Hepatic stellate cell (primary cell): ENCODE results near the gene NDUFC2.
A peak's percentile ranks its signal among the peaks of the same experiment; 100 is the strongest.
"Not testable (repeated sequence)": the region's sequence is repeated elsewhere in the genome, so short reads cannot be mapped to it uniquely, and the experiment has no call there.

ENCODE experiments used
- DNase-seq: peaks from one replicate; pipeline ENCODE4 v3.0.0; 2011; ENCODE audit warnings: low spot score

NDUFC2 gene

GRCh38 chr11:78079232-78080083 lies at the start of gene NDUFC2:
NDUFC2 (minus strand) TSS chr11:78079862; CDS start chr11:78079744, 118 bp downstream.
- DNase-seq, result peak; percentile 77

DNA sequence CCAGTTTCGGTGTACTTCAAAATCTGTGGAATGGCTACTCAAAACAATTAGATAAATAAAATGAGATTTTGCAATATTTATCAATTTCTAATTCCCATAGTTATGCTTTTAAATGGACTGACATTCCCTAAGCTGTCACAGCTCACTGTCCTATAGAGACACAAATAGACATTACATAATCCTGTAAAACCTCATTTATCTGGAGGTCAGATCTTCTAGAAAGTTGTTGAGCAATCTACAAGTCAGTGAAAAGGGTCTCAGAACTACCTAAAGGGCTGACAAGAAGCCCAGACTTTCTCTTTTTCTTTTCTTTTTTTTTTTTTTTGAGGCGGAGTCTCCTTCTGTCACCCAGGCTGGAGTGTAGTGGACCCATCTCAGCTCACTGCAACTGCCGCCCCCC lies 47.7 kb upstream of the NDUFC2 start:
- DNase-seq, result no peak

- no peak for DNase-seq
Measured at GRCh38 chr11:78112582-78113275, 33.1 kb upstream of the NDUFC2 start.

GRCh38 chr11:78111298-78111697 lies 31.6 kb upstream of the NDUFC2 start:
- no peak for DNase-seq

- no peak for DNase-seq
Measured at GRCh38 chr11:78110830-78111229, 31.2 kb upstream of the NDUFC2 start.

GRCh38 chr11:78110351-78110750 lies 30.7 kb upstream of the NDUFC2 start:
- no peak for DNase-seq

DNA sequence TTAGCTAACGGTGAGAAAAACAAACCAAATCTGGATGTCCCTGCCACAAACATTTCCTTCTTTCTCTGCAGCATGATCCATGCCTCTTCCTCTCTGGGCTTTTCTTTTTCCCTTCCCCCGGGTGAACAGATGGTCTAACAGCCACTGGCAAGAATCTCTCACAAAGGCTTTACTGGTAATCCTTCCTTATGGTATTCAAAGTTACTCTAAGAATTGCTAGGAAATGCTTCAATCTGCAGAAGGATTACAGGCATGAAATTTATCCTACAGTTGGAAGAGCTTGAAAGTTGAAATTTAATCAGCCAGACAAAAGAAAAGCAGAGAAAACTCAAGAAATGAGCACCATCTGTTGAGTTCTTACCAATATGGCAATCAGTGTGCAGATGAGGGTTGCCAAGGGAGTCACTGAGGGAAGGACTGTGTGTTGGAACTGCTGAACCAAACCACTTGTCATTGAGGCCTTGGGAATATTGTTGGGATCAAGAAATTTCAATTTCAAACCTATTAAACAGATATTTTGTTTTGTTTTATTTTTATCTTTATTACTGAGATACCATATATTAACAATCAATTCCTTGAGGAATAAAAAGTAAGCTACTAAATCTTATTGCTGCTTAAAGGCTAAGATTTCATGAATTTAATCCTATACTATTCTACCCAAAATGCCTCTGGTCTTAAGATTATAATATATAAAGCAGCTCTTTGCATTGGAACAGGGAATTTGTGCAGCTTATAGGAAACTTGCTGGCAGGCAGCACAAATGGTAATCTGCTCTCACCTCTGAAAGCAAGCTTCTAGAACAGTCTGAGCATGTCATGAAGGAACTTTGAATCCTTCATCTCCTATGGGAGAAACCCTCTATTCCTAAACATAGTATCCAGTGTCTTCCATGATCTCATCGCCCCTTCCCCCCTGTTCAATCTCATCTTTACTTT lies 29.7 kb upstream of the NDUFC2 start:
- DNase-seq, result no peak

GRCh38 chr11:78100676-78101472 lies 21.2 kb upstream of the NDUFC2 start:
- no peak for DNase-seq

DNA sequence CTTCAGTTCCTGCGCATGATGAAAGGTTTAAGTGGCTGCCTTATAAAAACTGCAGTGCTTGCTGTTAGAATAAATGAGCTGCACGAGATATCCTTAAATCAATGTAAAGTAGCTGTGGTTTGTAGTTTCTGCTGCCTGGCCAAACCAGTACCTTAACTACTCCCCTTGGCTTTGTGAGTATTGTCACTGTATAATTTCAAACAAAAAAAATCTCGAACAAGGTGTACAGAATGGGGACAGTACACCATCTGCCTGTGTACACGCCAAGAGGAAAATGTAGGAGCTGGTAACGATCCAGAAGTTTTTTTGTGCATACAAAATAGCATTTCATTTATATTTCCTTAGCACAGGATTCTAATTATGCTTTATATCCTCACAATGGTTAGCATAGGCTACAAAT lies 20.6 kb upstream of the NDUFC2 start:
- DNase-seq, result no peak

DNA sequence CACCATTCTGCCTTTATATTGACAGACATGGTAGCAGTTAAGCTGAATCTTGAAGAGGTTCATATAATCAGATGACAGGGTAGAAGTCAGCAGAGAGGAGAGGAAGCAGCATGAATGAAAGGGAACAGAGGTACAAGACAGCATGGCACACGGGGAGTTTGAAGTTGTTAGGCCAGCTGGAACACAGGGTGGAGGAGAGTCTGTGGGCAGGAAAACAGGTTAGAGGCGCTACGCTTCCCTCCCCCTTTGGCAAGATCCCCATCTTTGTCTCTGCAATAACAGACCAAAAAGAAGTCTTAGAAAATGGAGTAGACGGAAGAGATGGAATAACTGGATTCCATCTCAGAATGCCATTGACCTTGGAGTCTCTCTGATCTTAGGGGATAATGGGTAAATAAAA lies 20.0 kb upstream of the NDUFC2 start:
- no peak for DNase-seq

GRCh38 chr11:78097666-78098385 lies 18.2 kb upstream of the NDUFC2 start:
- no peak for DNase-seq

- DNase-seq, result no peak
Measured at GRCh38 chr11:78094250-78094649, 14.6 kb upstream of the NDUFC2 start.

DNA sequence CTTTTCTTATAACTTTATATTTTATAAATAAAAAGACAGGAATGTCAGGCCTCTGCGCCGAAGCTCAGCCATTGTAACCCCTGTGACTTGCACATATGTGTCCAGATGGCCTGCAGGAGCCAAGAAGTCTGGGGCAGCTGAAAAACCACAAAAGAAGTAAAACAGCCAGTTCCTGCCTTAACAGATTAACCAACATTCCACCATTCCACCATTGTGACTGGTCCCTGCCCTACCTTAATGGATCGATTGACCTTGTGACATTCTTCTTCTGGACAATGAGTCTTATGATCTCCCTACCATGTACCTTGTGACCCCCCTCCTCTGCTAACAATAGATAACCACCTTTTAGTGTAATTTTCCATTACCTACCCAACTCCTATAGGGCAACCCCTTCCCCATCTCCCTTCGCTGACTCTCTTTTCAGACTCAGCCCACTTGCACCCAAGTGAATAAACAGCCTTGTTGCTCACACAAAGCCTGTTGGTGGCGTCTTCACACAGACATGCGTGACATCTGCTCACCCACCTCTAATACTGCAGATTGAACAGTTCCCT lies 6.9 kb upstream of the NDUFC2 start:
- DNase-seq, result not testable (repeated sequence)

DNA sequence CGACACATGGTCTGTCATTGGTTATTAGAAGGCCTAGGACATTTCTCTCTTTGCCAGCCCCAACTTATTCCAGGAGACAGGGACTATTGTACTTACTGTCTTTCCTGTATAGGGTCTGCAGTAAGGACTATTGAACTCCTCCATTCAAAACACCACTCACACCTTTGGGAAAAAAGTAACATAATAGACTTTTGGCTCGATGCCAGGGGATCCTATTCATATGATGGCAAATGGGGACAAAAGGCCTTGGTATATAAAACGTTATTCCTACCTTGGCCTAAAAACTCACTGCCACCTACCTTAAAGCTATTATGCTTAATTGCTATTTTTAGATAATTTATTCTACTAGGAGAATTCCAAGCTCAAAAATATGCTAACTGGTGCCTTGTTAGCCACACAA lies 6.3 kb upstream of the NDUFC2 start:
- DNase-seq, result no peak

DNA sequence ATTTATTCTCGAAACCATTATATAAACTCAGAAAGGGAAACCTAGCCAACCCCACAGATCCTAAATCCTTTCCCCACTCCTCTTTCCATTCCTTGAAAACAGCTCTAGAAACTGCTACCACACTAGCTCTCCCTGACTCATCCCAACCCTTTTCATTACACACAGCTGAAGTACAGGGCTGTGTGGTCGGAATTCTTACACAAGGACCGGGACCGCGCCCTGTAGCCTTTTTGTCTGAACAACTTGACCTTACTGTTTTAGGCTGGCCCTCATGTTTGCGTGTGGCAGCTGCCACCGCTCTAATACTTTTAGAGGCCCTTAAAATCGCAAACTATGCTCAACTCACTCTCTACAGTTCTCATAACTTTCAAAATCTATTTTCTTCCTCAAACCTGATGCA lies 4.8 kb upstream of the NDUFC2 start:
- not testable (repeated sequence) for DNase-seq

GRCh38 chr11:78083021-78083420 lies 3.4 kb upstream of the NDUFC2 start:
- no peak for DNase-seq

DNA sequence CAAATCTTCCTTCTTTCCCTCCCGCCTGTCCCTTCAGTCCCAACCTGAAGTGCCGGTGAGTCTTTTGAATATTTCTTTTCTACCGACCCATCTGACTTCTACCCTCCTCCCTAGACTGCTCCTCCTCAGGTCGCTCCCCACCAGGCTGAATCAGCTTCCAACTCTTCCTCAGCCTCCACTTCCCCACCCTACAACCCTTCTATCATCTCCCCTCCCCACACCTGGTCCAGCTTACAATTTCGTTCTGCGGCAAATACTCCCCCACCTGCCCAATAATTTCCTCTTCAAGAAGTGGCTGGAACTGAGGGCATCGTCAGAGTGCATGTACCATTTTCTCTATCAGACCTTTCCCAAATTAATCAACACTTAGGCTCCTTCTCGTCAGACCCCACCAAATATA lies 2.5 kb upstream of the NDUFC2 start:
- DNase-seq, result no peak

DNA sequence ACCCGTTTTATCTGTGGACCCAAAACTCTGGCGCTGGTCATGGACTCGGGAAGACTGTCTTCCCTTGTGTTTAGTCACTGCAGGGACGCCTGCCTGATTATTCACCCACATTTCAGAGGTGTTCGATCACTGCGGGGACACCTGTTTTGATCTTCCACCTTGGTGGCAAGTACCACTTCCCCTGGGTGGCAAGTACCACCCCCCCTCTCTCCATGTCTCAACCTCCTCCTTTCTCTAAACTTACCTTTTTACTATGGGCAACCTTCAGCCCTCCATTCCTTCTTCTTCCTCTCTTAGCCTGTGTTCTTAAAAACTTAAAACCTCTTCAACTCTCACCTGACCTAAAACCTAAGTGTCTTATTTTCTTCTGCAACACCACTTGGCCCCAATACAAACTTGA lies 1.9 kb upstream of the NDUFC2 start:
- no peak for DNase-seq

- peak; percentile 45 for DNase-seq
Measured at GRCh38 chr11:78080818-78081495, 1.3 kb upstream of the NDUFC2 start.
